SK-N-MC (cell line): Measurements from ENCODE around the gene CGREF1.

Source experiments
- DNase-seq: peaks from one replicate; pipeline ENCODE4 v3.0.0-alpha.2; 2011; ENCODE audit warnings: low read depth, low spot score
- H3K27ac ChIP-seq: fragments of 200-600 bp; sonication (generic); 2 replicates; pipeline ENCODE4 v1.5.1; 2016; ENCODE audit warnings: mixed run types
- H3K36me3 ChIP-seq: fragments of 200-600 bp; sonication (generic); 2 replicates; pipeline ENCODE4 v1.6.1; 2017; ENCODE audit warnings: antibody characterized with exemption, low read length, mixed read lengths; ENCODE audit not compliant: insufficient read depth
- H3K4me3 ChIP-seq: fragments of 200-600 bp; sonication (generic); 2 replicates; pipeline ENCODE4 v1.5.1; 2016
- H3K9ac ChIP-seq: fragments of 200-600 bp; sonication (generic); 2 replicates; pipeline ENCODE4 v1.8.0; 2017; ENCODE audit warnings: mixed run types, mixed read lengths; ENCODE audit not compliant: insufficient read length
- H3K9me3 ChIP-seq: fragments of 200-600 bp; sonication (generic); 2 replicates; pipeline ENCODE4 v1.6.1; 2017; ENCODE audit warnings: low read depth, mild to moderate bottlenecking, antibody characterized with exemption, low read length, moderate library complexity, mixed read lengths
- EZH2 ChIP-seq: fragments of 200-600 bp; sonication (generic); IDR thresholded peaks from one replicate; pipeline ENCODE4 v1.6.1; 2017; ENCODE audit warnings: antibody characterized with exemption
- FOXP2 ChIP-seq: optimal IDR thresholded peaks from 2 replicates; pipeline ENCODE3; 2011; ENCODE audit warnings: mild to moderate bottlenecking, moderate library complexity; ENCODE audit not compliant: insufficient read depth; ENCODE audit errors: extremely low read length, control extremely low read depth
- POLR2AphosphoS5 ChIP-seq: IDR thresholded peaks from 2 replicates; pipeline ENCODE4 v1.6.1; 2012; ENCODE audit warnings: mild to moderate bottlenecking, low read depth, low read length, borderline replicate concordance

CGREF1 gene

GRCh38 chr2:27082773-27083409 is 36.0 kb downstream of the CGREF1 start:
- H3K4me3 ChIP-seq = no peak overlapping the region
- no peak overlapping the region for H3K27ac ChIP-seq
- no peak overlapping the region for H3K9ac ChIP-seq
- no peak for DNase-seq
- H3K36me3 ChIP-seq = peaks cover 17% of the 10 kb centered on the region; the same call in 1 of the 2 replicates
- TF ChIP-seq EZH2 (no peak), POLR2AphosphoS5 (no peak), FOXP2 (no peak)
- no peaks in the 10 kb centered on the region for H3K9me3 ChIP-seq

- TF ChIP-seq POLR2AphosphoS5 (no peak), EZH2 (no peak), FOXP2 (no peak)
- no peaks in the 10 kb centered on the region for H3K9me3 ChIP-seq
- H3K9ac ChIP-seq = no peak overlapping the region
- H3K36me3 ChIP-seq = peaks cover 17% of the 10 kb centered on the region; the same call in 1 of the 2 replicates
- peak overlapping the region; percentile 86; the same call in 1 of the 2 replicates for H3K27ac ChIP-seq
- no peak for DNase-seq
- H3K4me3 ChIP-seq = no peak overlapping the region; the same call in 1 of the 2 replicates
Observed at GRCh38 chr2:27081984-27082772, 36.8 kb downstream of the CGREF1 start.

- H3K27ac ChIP-seq = peak overlapping the region; percentile 92
- TF ChIP-seq FOXP2 = no peak
- TF ChIP-seq EZH2 = no peak
- no peak for TF ChIP-seq POLR2AphosphoS5
- no peak for DNase-seq
- peaks cover 17% of the 10 kb centered on the region; the same call in 1 of the 2 replicates for H3K36me3 ChIP-seq
- peak overlapping the region; percentile 86 for H3K4me3 ChIP-seq
- H3K9me3 ChIP-seq = no peaks in the 10 kb centered on the region
- peak overlapping the region; percentile 93 for H3K9ac ChIP-seq
Observed at GRCh38 chr2:27080603-27080936, 38.4 kb downstream of the CGREF1 start.

GRCh38 chr2:27080140-27080469 is 38.8 kb downstream of the CGREF1 start:
- peak overlapping the region; percentile 86 for H3K4me3 ChIP-seq
- H3K9me3 ChIP-seq = no peaks in the 10 kb centered on the region
- H3K36me3 ChIP-seq = peaks cover 17% of the 10 kb centered on the region; the same call in 1 of the 2 replicates
- TF ChIP-seq EZH2 (no peak), POLR2AphosphoS5 (no peak), FOXP2 (no peak)
- peak overlapping the region; percentile 92 for H3K27ac ChIP-seq
- H3K9ac ChIP-seq = peak overlapping the region; percentile 93
- no peak for DNase-seq

GRCh38 chr2:27079233-27080139 is 39.4 kb downstream of the CGREF1 start:
- TF ChIP-seq EZH2 (no peak), FOXP2 (no peak), POLR2AphosphoS5 (no peak)
- no peak for DNase-seq
- Histone ChIP-seq H3K36me3 (peaks cover 17% of the 10 kb centered on the region; the same call in 1 of the 2 replicates), H3K9me3 (no peaks in the 10 kb centered on the region), H3K9ac (peak overlapping the region; percentile 93), H3K4me3 (peak overlapping the region; percentile 86), H3K27ac (peak overlapping the region; percentile 92)

- TF ChIP-seq POLR2AphosphoS5 = peak; percentile 41
- no peak for TF ChIP-seq EZH2
- TF ChIP-seq FOXP2 = no peak
- DNase-seq = no peak
- Histone ChIP-seq H3K4me3 (peak within 1 kb of the TSS; percentile 86), H3K27ac (peak within 1 kb of the TSS; percentile 92), H3K36me3 (peaks cover 17% of the 10 kb centered on the region; the same call in 1 of the 2 replicates), H3K9me3 (no peaks in the 10 kb centered on the region), H3K9ac (peak within 1 kb of the TSS; percentile 93)
Observed at GRCh38 chr2:27078267-27079194, 40.4 kb downstream of the CGREF1 start, which contains the start of gene EMILIN1. Gene EMILIN1, plus strand, starts transcription at chr2:27078615. Its CDS starts 451 bp downstream, at chr2:27079066.

- H3K4me3 ChIP-seq = no peak overlapping the region
- H3K9me3 ChIP-seq = no peaks in the 10 kb centered on the region; the same call in 1 of the 2 replicates
- peaks cover 9% of the 10 kb centered on the region; the same call in 1 of the 2 replicates for H3K36me3 ChIP-seq
- no peak for DNase-seq
- peak overlapping the region; percentile 92 for H3K27ac ChIP-seq
- no peak for TF ChIP-seq POLR2AphosphoS5
- no peak overlapping the region for H3K9ac ChIP-seq
Observed at GRCh38 chr2:27077231-27077630, 41.7 kb downstream of the CGREF1 start.
